HG02571 (cell line): ENCODE measurements around the gene RALGAPA1.

Experiments used
- ATAC-seq: cut with Tn5 transposase; IDR thresholded peaks from one replicate; pipeline ENCODE4 v1.9.1; 2021; ENCODE audit warnings: mild to moderate bottlenecking, moderate library complexity; ENCODE audit not compliant: unreplicated experiment

RALGAPA1 gene

GRCh38 chr14:35503646-35504045 lies 305.4 kb downstream of the RALGAPA1 start:
- ATAC-seq, result no peak

- no peak for ATAC-seq
Observed at GRCh38 chr14:35499180-35499579, 309.9 kb downstream of the RALGAPA1 start.

GRCh38 chr14:35495278-35495677 lies 313.8 kb downstream of the RALGAPA1 start:
- ATAC-seq, result no peak

GRCh38 chr14:35492569-35493014 lies 316.5 kb downstream of the RALGAPA1 start:
- no peak for ATAC-seq
